GM21619 (cell line): ENCODE results near the gene PLA2R1.

ENCODE experiments used
- ATAC-seq: cut with Tn5 transposase; IDR thresholded peaks from one replicate; pipeline ENCODE4 v1.9.1; 2021; ENCODE audit not compliant: unreplicated experiment

The PLA2R1 gene

GRCh38 chr2:159897720-159898119 lies 164.7 kb downstream of the PLA2R1 start:
- no peak for ATAC-seq

DNA sequence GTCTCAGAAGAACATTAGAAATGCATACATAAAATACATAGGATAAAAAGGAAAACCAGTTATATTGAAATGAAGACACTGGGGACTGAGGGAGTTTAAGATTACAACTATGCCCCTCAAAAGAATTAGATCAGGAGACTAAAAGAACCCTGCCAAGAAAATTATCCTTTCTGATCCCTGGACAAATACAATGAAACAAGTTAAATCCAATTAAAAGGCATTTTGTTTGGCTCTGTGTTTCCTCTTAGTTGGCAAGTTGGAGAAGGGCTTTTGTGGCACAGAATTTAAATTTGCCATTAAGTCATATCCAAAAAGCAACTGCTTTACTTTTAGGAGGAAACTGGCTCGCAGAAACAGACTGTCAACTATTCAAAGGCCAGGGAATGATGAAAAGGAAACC lies 165.3 kb downstream of the PLA2R1 start:
- ATAC-seq, result no peak

- ATAC-seq, result peak; percentile 51
Observed at GRCh38 chr2:159895258-159896065, 167.0 kb downstream of the PLA2R1 start.

- no peak for ATAC-seq
Observed at GRCh38 chr2:159894145-159894838, 168.1 kb downstream of the PLA2R1 start.

DNA sequence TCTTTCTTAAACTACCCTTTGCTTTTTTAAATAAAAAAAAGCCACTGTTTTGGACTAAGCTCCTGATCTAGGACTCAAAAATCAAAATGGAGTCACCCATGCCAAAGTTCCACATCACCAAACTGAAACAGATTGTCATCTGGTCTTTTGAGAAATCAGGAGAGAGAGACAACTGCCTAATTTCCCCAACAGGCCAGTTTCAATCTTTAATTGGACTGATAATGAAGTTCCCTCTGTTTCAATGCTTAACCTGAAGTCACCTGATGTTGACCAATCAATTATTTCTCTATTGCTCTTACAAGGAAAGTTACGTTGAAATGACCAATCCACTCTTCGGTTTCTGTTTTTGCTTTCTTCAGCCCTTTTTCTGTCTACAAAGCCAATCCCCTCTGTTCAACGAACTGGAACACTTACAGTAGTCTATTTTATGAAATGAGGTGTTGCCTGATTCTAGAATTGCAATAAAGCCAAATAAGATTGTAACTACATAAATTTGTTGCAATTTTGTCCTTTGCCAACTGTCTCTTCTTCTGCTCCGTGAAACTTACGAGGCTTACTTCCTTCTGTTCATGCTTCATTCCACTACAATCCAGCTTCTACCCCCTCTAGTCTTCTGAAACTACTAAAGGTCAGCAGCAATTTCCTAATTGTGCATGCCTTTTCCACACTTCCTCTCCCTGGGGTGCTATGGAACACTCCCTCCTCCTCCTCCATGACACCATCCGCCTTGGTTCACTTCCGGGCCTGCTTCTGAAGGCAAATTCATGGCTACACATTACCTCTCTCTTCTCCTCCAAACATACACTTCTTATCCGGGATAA lies 169.2 kb downstream of the PLA2R1 start:
- no peak for ATAC-seq

GRCh38 chr2:159891917-159892730 lies 170.3 kb downstream of the PLA2R1 start:
- peak; percentile 39 for ATAC-seq

DNA sequence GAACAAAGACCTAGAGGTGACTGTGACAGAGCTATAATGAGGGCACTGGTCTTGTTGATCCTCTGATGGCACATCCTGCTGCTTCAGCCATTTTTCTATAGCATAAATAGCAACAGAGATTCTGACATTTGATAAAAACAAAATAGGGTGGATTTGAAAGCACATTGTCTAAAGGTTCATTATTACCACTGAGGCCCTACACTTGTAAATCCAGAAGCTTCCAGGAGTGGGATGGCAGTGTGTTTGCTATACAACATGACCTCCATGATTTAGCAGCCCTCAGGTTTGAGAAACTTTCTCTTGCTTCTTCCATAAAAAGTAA lies 171.2 kb downstream of the PLA2R1 start:
- ATAC-seq, result no peak

DNA sequence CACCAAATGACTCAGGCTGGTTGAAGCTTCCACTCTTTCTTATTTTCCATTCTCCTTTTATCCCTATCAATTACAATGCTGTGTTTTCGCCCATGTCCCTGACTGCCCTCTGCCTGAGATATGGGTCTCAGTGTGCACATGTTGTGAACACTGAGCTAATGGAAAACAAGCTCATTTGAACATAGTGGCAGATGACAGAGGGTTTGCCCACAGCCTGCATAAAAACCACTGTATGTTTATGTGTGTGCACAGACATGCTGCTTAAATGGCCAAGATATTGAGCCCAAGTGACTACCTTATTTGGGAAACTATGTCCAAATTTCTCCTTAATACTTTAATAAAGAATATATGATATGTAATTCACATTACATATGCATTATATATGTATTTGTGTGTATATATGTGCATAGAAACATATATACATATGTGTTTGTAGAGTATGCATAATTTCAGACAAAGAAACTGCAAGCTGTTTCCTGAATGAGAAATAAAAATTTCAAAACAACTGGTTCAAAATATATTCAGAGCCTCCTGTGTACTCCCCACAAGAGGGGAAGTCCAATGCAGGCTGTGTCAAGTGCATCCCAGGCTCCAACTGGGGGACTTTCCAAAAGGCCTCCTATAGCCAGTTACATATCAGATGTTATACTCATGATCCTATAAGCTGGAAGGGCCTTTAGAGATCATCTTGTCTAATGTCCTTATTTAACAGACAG lies 171.7 kb downstream of the PLA2R1 start:
- peak; percentile 37 for ATAC-seq

GRCh38 chr2:159882130-159882745 lies 180.2 kb downstream of the PLA2R1 start:
- ATAC-seq, result no peak
